Measurements from ENCODE around the gene DHCR7. TPM values are rescaled to one million over a fixed set of nuclear protein-coding genes. Genes with fewer than 3 reads are reported as not detected.
A peak's percentile ranks its signal among the peaks of the same experiment; 100 is the strongest.

DHCR7 gene
- total RNA-seq (100 to 1,000 TPM in 4 of 9 donors, 10 to 100 TPM in 5; 53.1 to 904 (median 94.2) TPM), polyA plus RNA-seq (100 to 1,000 TPM in 1 of 3 donors, 10 to 100 TPM in 2; 31.8 to 690 (median 56.3) TPM)
- long read RNA-seq, donor 1, transcript DHCR7-201 (9 exons, 2,666 nt), result major isoform, 191 of 543 reads
- long read RNA-seq, donor 1, transcript DHCR7-202 (9 exons, 2,601 nt), result minor isoform, 6 of 543 reads
- long read RNA-seq, donor 1, transcript DHCR7-205 (5 exons, 968 nt), result minor isoform, 9 of 543 reads
- long read RNA-seq, donor 1, partial matches to known transcripts, result 323 of 543 reads
- long read RNA-seq, donor 1, other reads (novel, unspliced or antisense), result 10 of 543 reads
- long read RNA-seq, donor 2, transcript DHCR7-205 (5 exons, 968 nt), result minor isoform, 7 of 385 reads
- long read RNA-seq, donor 2, transcript DHCR7-201 (9 exons, 2,666 nt), result major isoform, 145 of 385 reads
- long read RNA-seq, donor 2, partial matches to known transcripts, result 230 of 385 reads
- long read RNA-seq, donor 2, other reads (novel, unspliced or antisense), result 0 of 385 reads
- long read RNA-seq, donor 3, transcript DHCR7-201 (9 exons, 2,666 nt), result major isoform, 139 of 335 reads
- long read RNA-seq, donor 3, partial matches to known transcripts, result 190 of 335 reads
- long read RNA-seq, donor 3, other reads (novel, unspliced or antisense), result 0 of 335 reads
- long read RNA-seq, donor 4, transcript DHCR7-201 (9 exons, 2,666 nt), result major isoform, 70 of 89 reads
- long read RNA-seq, donor 4, partial matches to known transcripts, result 7 of 89 reads
- long read RNA-seq, donor 4, other reads (novel, unspliced or antisense), result 8 of 89 reads
- long read RNA-seq, donor 5, transcript DHCR7-202 (9 exons, 2,601 nt), result minor isoform, 9 of 301 reads
- long read RNA-seq, donor 5, transcript DHCR7-201 (9 exons, 2,666 nt), result major isoform, 265 of 301 reads
- long read RNA-seq, donor 5, partial matches to known transcripts, result 13 of 301 reads
- long read RNA-seq, donor 5, other reads (novel, unspliced or antisense), result 14 of 301 reads
- long read RNA-seq, donor 6, transcript DHCR7-201 (9 exons, 2,666 nt), result major isoform, 25 of 37 reads
- long read RNA-seq, donor 6, partial matches to known transcripts, result 5 of 37 reads
- long read RNA-seq, donor 6, other reads (novel, unspliced or antisense), result 7 of 37 reads
- long read RNA-seq, donor 7, transcript DHCR7-201 (9 exons, 2,666 nt), result major isoform, 65 of 293 reads
- long read RNA-seq, donor 7, transcript DHCR7-205 (5 exons, 968 nt), result minor isoform, 13 of 293 reads
- long read RNA-seq, donor 7, partial matches to known transcripts, result 211 of 293 reads
- long read RNA-seq, donor 7, other reads (novel, unspliced or antisense), result 0 of 293 reads
- long read RNA-seq, donor 8, transcript DHCR7-202 (9 exons, 2,601 nt), result minor isoform, 7 of 541 reads
- long read RNA-seq, donor 8, transcript DHCR7-201 (9 exons, 2,666 nt), result major isoform, 267 of 541 reads
- long read RNA-seq, donor 8, transcript DHCR7-205 (5 exons, 968 nt), result minor isoform, 10 of 541 reads
- long read RNA-seq, donor 8, partial matches to known transcripts, result 257 of 541 reads
- long read RNA-seq, donor 8, other reads (novel, unspliced or antisense), result 0 of 541 reads
- long read RNA-seq, donor 9, transcript DHCR7-205 (5 exons, 968 nt), result minor isoform, 6 of 298 reads
- long read RNA-seq, donor 9, transcript DHCR7-201 (9 exons, 2,666 nt), result major isoform, 108 of 298 reads
- long read RNA-seq, donor 9, partial matches to known transcripts, result 177 of 298 reads
- long read RNA-seq, donor 9, other reads (novel, unspliced or antisense), result 6 of 298 reads
- long read RNA-seq, donor 10, transcript DHCR7-201 (9 exons, 2,666 nt), result major isoform, 101 of 233 reads
- long read RNA-seq, donor 10, partial matches to known transcripts, result 127 of 233 reads
- long read RNA-seq, donor 10, other reads (novel, unspliced or antisense), result 0 of 233 reads

GRCh38 chr11:71448257-71449171 is at the start of gene DHCR7:
TSS of gene DHCR7 (minus strand) at chr11:71448393. CDS start at chr11:71444952, 3,441 bp downstream.
- Histone ChIP-seq H3K4me3 (peak within 1 kb of the TSS; percentile 13 to 84 (median 62)), H3K27me3 (no peaks in the 10 kb centered on the region), H3K27ac (peak within 1 kb of the TSS; percentile 61 to 95 (median 84)), H3K36me3 (replicated peaks in 1 of 2) (peaks cover 0 to 7% of the 10 kb centered on the region in 2 donors), H3K9me3 (replicated peaks in 1 of 3) (no peaks in the 10 kb centered on the region), H3K4me1 (replicated peaks in 1 of 2) (peaks cover 33 to 46% of the 10 kb centered on the region in 2 donors)
- intact Hi-C loops (cut with DNase I), result no loop called here
- DNase-seq, result peak; percentile 95 to 98 (median 97)
- 0 to 8% (median 1%) methylated on average over 8 to 78 of the region's 78 CpGs for WGBS, 4 donors
- peak; percentile 32 to 57 for TF ChIP-seq POLR2A (IDR thresholded peaks at IDR 0.05)
- peak in 1 of 6 experiments; percentile 16 for TF ChIP-seq CTCF (IDR thresholded peaks at IDR 0.05)

- Histone ChIP-seq H3K9me3 (replicated peaks in 1 of 3) (no peaks in the 10 kb centered on the region), H3K4me1 (replicated peaks in 1 of 2) (no peaks in the 10 kb centered on the region), H3K27me3 (no peaks in the 10 kb centered on the region), H3K36me3 (replicated peaks in 1 of 2) (peaks cover 0 to 52% of the 10 kb centered on the region in 2 donors), H3K27ac (no peak overlapping the region), H3K4me3 (no peak overlapping the region)
- peak in 2 of 7 donors; percentile 16 to 28 for DNase-seq
- TF ChIP-seq CTCF (IDR thresholded peaks at IDR 0.05), result no peak
- no peak for TF ChIP-seq POLR2A (IDR thresholded peaks at IDR 0.05)
- 95 to 98% (median 97%) methylated on average over 9 to 13 of the region's 13 CpGs for WGBS, 4 donors
- intact Hi-C loops (cut with DNase I), result no loop called here
Observed at GRCh38 chr11:71496421-71496820, 48.2 kb upstream of the DHCR7 start.
